D721Med (cell line): ENCODE results near the gene C6orf89.

Source experiments
- DNase-seq: peaks from one replicate; pipeline ENCODE4 v3.0.0; 2011; ENCODE audit warnings: low spot score; ENCODE audit not compliant: insufficient read length
- FAIRE-seq: peaks from 2 replicates; lab custom pipeline; 2011; peaks lifted over from hg19 to GRCh38; lab: Jason Lieb, UNC
- TF ChIP-seq, protein P1 (sequence below): IDR thresholded peaks from 2 replicates; pipeline ENCODE4 v1.5.1; 2012; ENCODE audit warnings: mild to moderate bottlenecking, control low read depth; ENCODE audit not compliant: insufficient read depth; ENCODE audit errors: missing control alignments

The C6orf89 gene

DNA sequence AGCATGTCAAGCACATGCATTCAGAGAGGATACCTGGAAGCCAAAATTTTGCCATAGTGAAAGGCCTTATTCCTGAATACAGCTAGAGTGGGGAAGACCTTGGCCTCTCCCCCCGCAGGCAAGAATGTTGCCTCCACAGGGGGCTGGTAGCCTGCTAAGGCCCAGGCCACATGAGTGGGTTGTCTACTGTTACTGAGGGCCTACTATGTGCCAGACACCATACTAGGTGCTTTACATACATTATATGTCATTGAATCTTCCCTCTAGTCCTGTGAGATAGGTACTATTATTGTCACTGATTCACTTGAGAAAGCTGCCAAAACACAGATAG, 68.1 kb downstream of the C6orf89 start:
- FAIRE-seq: no peak
- TF ChIP-seq, protein P1, sequence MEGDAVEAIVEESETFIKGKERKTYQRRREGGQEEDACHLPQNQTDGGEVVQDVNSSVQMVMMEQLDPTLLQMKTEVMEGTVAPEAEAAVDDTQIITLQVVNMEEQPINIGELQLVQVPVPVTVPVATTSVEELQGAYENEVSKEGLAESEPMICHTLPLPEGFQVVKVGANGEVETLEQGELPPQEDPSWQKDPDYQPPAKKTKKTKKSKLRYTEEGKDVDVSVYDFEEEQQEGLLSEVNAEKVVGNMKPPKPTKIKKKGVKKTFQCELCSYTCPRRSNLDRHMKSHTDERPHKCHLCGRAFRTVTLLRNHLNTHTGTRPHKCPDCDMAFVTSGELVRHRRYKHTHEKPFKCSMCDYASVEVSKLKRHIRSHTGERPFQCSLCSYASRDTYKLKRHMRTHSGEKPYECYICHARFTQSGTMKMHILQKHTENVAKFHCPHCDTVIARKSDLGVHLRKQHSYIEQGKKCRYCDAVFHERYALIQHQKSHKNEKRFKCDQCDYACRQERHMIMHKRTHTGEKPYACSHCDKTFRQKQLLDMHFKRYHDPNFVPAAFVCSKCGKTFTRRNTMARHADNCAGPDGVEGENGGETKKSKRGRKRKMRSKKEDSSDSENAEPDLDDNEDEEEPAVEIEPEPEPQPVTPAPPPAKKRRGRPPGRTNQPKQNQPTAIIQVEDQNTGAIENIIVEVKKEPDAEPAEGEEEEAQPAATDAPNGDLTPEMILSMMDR: no peak
- no peak for DNase-seq

- DNase-seq (no peak), FAIRE-seq (no peak)
- TF ChIP-seq, protein P1: no peak
These were observed 68.6 kb downstream of the C6orf89 start, which contains the start of gene PI16 for GRCh38 chr6:36954262-36954931. PI16 (plus strand) TSS chr6:36954738; CDS start chr6:36954761, 23 bp downstream.

- FAIRE-seq (no peak), DNase-seq (no peak)
- TF ChIP-seq, protein P1: no peak
These were observed 69.4 kb downstream of the C6orf89 start for GRCh38 chr6:36955136-36955535.

- no peak for DNase-seq
These were observed 70.1 kb downstream of the C6orf89 start for GRCh38 chr6:36955671-36956445.

DNA sequence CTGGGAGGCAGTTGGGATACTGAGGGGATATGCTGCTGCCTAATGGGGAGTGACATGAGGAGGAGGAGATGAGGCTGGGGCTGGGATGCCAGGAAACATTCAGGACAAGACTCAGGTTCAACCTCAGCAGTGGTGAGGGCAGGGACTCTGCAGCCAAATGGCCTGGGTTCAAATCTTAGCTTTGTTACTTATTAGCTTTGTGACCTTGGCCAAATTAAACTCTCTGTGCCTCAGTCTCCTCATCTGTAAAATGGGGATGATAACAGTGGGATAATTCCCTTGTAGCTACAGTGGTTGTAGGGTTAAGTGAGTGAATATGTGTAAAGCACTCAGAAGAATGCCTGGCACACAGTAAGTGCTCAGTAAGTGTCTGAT, 70.7 kb downstream of the C6orf89 start:
- DNase-seq (no peak), FAIRE-seq (no peak)
- TF ChIP-seq, protein P1: no peak

More at GRCh38 chr6:36955671-36956445, 70.1 kb downstream of the C6orf89 start:
- FAIRE-seq: no peak
- TF ChIP-seq, protein P1: no peak

GRCh38 chr6:36957773-36958271, 72.1 kb downstream of the C6orf89 start:
- no peak for DNase-seq
- no peak for FAIRE-seq
- TF ChIP-seq, protein P1: no peak
